Skeletal muscle cell (primary cell): Measurements from ENCODE around the gene KRT6A.

Experiments
- DNase-seq: peaks from one replicate; pipeline ENCODE4 v3.0.0-alpha.2; 2010; ENCODE audit warnings: low read depth
- H3K4me3 ChIP-seq: 2 replicates; pipeline ENCODE4 v1.5.1; 2011; ENCODE audit warnings: low read depth, mild to moderate bottlenecking, control low read depth, low read length, moderate library complexity

The KRT6A gene

DNA sequence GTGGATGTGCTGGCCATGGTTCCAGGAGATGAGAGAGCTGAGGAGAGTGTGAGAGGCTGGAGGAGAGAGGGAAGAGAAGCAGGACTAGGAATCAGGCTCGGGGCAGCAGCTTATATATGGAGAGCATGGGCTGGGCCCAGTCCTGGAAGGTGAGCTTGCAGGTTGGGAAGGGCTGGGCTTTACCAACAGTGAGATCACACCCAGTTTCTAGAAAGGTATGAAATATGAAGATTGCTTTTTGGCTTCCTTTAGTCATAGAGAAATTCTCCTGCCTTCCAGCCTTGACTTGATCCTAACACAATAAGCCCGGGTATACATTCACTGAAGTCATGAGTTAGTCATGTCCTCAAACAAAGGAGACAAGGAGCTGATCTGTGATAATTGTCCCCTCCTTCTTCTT, at the start of gene KRT6A:
Gene KRT6A (minus strand): TSS at position 86 of the 400 bp plus-strand sequence. CDS start 69 bp downstream, at position 17.
- no peak for DNase-seq
- no peak within 1 kb of the TSS for H3K4me3 ChIP-seq

DNA sequence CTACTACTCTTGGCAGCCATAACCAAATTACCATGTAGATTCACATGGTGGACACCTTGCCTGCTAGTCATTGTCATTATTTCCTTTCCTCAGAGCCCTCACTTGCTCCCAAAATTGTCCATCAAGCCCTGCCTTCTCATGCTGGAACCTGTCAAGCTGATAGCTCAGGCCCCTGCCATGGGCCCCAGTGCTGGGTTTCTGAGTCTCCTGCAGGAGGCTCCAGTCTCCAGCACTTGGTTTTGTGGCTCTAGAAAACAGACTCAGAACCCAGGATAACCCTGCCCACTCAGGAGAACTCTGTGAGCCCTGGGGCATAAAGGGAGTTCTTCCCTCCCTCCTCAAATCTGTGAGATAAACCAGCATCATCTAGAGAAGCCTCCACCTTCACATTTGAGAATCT, 49.1 kb upstream of the KRT6A start:
- H3K4me3 ChIP-seq: no peak overlapping the region
- DNase-seq: no peak

- H3K4me3 ChIP-seq: no peak overlapping the region
- DNase-seq: no peak
These were observed 48.7 kb upstream of the KRT6A start for GRCh38 chr12:52541709-52542108.

GRCh38 chr12:52540531-52540930, 47.5 kb upstream of the KRT6A start:
- no peak for DNase-seq
- no peak overlapping the region for H3K4me3 ChIP-seq

GRCh38 chr12:52539821-52540173, 46.7 kb upstream of the KRT6A start:
- H3K4me3 ChIP-seq: no peak overlapping the region
- DNase-seq: no peak

DNA sequence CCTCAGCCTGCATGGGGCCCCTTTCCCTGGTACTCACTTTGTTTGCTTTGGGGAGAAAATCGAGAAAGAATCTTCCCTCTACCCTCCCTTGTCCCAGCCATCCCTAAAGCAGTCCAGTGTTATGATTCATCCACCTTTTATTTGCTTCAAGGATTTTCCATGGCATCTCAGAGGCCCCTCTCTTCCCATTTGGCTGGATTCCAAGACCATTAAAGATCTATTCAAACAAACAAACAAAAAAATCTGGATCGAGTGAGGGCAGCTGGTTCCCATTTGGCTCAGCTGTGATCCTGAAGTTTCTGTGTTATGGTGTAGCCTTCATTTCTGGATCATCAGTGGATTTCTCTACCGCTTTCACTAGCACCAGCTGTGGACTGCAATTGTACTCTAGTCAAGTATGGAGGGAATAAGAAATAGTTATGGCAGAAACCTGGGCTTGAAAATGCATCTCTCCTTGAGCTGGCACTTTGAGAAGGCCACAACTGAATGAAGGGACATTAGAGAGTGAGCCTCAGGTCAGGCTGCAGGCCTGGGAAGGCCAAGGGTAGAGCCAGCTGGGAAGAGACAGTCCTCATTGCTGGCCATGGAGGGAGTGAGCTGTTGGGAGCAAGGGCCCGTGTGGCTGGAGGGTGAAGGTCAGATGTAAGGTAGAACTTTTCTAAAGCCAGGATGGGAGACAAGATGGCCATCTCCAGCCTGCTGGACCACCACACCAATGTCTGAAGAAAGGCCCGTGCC, 46.2 kb upstream of the KRT6A start:
- no peak overlapping the region for H3K4me3 ChIP-seq
- peak; percentile 13 for DNase-seq

DNA sequence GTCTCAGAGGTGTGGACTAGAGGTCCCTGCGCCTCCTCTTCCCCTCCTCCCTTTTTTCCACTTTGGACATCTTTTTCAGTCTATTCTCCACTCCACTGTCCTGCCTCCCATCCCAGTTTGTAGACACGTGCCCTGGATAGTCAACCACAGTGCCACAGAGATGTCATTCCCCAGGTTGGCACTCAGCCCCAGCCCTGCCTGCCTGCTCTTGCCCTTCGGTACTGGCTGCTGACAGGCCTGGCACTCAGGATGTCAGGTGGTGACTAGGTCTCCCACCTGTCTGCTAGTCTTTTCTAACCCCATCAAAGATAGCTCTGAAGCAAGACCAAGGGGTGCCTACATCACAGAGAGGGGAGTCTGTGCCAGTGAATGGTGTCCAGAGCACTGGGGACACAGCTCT, 44.0 kb upstream of the KRT6A start:
- no peak overlapping the region for H3K4me3 ChIP-seq
- DNase-seq: no peak

- DNase-seq: no peak
- H3K4me3 ChIP-seq: no peak overlapping the region
These were observed 42.5 kb upstream of the KRT6A start for GRCh38 chr12:52535574-52535973.

DNA sequence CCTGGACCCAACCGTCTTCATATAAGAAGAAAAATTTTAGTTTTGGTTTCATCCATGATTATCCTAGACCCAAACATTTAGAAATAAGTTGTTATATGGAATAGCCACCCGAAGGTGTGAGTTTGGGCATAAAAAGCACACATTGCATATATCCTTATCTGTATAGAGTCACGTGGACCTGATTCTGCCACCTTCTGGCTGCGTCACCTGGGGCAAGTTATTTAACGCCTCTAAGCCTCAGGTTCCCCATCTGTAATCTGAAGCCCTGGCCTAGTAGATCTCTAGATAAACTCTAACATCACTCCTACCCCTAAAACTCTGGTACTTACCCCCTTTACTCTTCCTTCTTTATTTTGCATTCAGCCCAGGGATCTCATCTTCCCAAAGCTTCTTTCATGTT, 41.4 kb upstream of the KRT6A start:
- H3K4me3 ChIP-seq: no peak overlapping the region
- no peak for DNase-seq

DNA sequence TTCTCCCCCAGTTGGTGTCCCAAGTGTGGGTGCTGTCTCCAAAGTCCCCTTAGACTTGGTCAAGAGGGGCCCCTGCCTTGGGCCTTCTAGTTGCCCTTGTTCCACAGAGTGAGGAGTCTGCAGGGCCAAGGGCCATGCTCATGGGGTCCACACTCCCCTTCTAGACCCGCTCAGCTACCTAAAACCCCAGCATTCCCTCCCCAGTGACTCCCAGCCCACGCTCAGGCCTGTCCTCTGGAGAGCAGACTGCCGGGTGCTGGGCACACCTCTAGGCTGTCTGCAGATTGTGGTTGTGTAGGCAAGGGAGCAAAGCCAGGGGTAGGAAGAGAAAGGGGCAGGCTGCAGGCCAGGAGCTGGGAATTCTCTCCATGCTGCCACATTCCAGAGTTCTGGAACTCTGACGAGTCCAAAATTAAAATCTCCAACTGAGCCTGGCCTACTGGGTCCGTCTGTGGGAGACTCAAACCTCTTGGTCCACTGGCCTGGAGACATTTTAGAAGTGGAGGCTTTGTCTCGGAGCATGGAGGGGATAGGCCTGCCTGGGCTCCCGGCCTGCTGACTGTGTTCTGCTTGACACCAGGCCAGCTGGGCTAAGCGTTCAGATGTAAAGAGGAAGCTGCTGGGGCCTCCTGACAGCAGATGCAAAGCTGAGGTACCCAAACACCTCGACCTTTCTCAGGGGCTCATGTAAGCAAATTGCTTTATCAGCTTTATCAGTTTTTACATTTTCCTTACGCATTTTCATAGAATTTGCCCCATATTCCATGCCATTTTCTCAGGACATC, 40.8 kb upstream of the KRT6A start:
- no peak overlapping the region for H3K4me3 ChIP-seq
- no peak for DNase-seq

DNA sequence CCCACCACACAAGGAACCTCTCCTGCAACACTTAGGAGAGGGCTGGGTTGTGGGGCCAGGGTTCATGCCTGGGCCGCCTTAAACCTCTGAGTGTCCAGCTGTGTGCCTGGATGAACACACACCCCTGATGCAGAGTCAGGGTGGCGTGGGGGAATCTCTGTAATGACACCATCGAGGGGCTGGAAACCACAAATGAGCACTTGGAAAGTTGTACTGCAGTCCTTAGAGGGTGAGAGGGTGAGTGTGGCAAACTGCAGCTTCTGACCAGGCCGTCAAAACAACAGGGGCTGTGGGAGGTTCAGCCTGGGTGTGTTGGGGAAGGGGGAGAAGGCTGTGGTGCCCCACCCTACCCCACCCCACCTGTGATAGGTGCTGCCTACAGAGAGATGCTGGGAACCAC, 39.6 kb upstream of the KRT6A start:
- no peak overlapping the region for H3K4me3 ChIP-seq
- no peak for DNase-seq

DNA sequence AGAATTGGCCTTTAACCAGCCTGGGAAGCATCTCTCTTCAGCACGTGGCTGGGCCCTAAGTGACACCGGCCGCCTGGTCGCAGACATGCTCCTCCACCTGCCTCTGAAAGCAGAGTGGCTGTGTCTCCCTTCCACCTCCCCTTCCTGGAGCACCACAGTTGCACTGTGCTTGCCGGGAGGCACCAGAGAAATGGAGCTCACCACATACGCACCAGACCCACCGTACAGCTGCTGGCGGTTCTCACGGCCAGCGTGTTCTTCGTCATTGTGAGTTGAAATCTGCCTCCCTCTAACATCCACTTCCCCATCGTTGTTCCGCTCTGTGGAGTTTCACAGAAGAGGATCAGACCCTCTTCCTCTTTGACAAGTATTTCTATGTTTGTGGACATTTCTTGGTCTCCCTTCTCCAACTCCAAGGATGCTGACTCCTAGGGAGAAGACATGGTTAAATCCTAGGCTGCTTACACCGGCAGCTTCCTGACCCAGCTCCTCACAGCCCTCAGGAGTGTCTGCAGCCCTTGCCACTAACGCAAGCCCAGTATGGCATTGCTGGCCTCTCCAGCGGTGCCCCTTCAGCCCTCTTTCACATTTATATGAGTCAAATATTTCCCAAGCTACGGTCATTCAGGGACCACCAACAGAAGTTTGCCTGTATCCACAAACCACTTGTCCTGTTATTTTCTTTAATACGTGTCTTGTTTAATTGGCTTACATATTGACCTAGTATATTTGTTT, 38.7 kb upstream of the KRT6A start:
- no peak overlapping the region for H3K4me3 ChIP-seq
- DNase-seq: no peak

- no peak for DNase-seq
These were observed 37.8 kb upstream of the KRT6A start for GRCh38 chr12:52530905-52531304.

GRCh38 chr12:52530366-52530765, 37.3 kb upstream of the KRT6A start:
- no peak overlapping the region for H3K4me3 ChIP-seq
- DNase-seq: no peak

More at GRCh38 chr12:52530905-52531304, 37.8 kb upstream of the KRT6A start:
- no peak overlapping the region for H3K4me3 ChIP-seq

DNA sequence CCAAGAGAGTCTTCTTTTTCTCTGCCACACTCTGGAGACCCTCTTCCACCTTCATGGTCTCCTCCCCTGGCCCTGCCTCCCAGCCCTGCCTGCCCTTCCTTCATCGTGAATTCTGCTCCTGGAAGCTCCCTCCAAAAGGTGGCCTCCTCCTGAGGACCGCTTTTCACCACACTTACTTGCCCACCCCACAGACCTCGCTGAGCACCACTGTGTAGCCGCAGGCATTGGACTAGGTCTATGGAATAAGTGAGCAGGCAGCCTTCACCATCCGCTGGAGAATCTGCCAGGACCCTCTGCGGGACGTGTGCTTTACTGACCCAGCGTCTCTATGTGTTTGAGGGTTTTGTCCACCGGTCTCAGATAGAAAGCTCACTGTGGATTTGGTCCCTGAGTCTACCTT, 36.8 kb upstream of the KRT6A start:
- no peak overlapping the region for H3K4me3 ChIP-seq
- DNase-seq: no peak

GRCh38 chr12:52529417-52529816, 36.4 kb upstream of the KRT6A start:
- H3K4me3 ChIP-seq: no peak overlapping the region
- no peak for DNase-seq

DNA sequence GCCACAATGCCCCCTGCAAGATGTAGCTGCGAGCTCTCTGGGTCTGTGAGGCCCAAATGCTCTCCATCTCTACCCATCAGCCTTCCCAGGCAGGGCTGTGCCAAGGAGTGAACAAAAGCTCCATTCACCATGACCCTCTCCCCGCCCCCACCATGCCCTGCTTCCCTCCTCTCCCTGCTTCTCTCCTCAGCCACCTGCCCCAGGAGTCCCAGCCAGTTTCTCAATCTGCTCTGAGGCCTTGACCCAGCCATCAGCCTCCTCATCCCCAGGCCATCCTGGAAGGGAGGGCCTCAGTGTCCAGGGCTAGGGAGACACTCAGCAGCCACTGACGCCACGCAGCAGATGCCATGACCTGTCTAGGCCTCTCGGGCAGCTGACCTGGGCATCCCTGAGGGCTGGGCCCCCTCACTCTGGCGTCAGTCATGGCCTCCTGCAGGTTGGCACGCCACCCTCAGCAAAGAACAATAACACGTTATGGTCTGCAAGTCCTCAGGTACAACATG, 35.6 kb upstream of the KRT6A start:
- no peak for DNase-seq
- H3K4me3 ChIP-seq: no peak overlapping the region

GRCh38 chr12:52527121-52527800, 34.2 kb upstream of the KRT6A start:
- DNase-seq: no peak
- H3K4me3 ChIP-seq: no peak overlapping the region

GRCh38 chr12:52526511-52526951, 33.5 kb upstream of the KRT6A start:
- DNase-seq: no peak

More at GRCh38 chr12:52526511-52526951, 33.5 kb upstream of the KRT6A start:
- no peak overlapping the region for H3K4me3 ChIP-seq
